HG03469 (cell line): ENCODE measurements around the gene TPCN1.

Experiments used
- ATAC-seq: cut with Tn5 transposase; IDR thresholded peaks from one replicate; pipeline ENCODE4 v1.9.1; 2021; ENCODE audit warnings: mild to moderate bottlenecking, moderate library complexity, moderate number of reproducible peaks; ENCODE audit not compliant: unreplicated experiment

TPCN1 gene

GRCh38 chr12:113332688-113333417 lies 111.6 kb downstream of the TPCN1 start:
- ATAC-seq = no peak

GRCh38 chr12:113333418-113333750 lies 112.1 kb downstream of the TPCN1 start:
- ATAC-seq = no peak

- no peak for ATAC-seq
Measured at GRCh38 chr12:113333877-113334785, 112.9 kb downstream of the TPCN1 start.

- peak; percentile 81 for ATAC-seq
Measured at GRCh38 chr12:113334786-113335539, 113.7 kb downstream of the TPCN1 start, which contains the start of gene SLC8B1. TSS of gene SLC8B1 (minus strand) at chr12:113335109. CDS start at chr12:113332878, 2,231 bp downstream.

GRCh38 chr12:113339540-113339939 lies 118.3 kb downstream of the TPCN1 start:
- no peak for ATAC-seq

- no peak for ATAC-seq
Measured at GRCh38 chr12:113340061-113340460, 118.8 kb downstream of the TPCN1 start.

- ATAC-seq = no peak
Measured at GRCh38 chr12:113341535-113341934, 120.3 kb downstream of the TPCN1 start.

GRCh38 chr12:113345318-113345717 lies 124.1 kb downstream of the TPCN1 start:
- ATAC-seq = no peak

GRCh38 chr12:113346353-113346752 lies 125.1 kb downstream of the TPCN1 start:
- ATAC-seq = no peak

- ATAC-seq = no peak
Measured at GRCh38 chr12:113347107-113347506, 125.8 kb downstream of the TPCN1 start.

- no peak for ATAC-seq
Measured at GRCh38 chr12:113347892-113348291, 126.6 kb downstream of the TPCN1 start.
